NCI-H146 treated with DMSO at 0.1 percent for 48 hours (cell line): Measurements from ENCODE around the gene SLPI.

Experiments
- DNase-seq: peaks from one replicate; lab custom pipeline; 2025; ENCODE audit not compliant: unreplicated experiment; lab: John Stamatoyannopoulos, UW

Gene SLPI

GRCh38 chr20:45254383-45255262 is at the start of gene SLPI:
Gene SLPI (minus strand): TSS chr20:45254564. CDS start chr20:45254543, 21 bp downstream.
- no peak for DNase-seq

GRCh38 chr20:45303586-45304463 is 49.5 kb upstream of the SLPI start:
- DNase-seq, result no peak

- no peak for DNase-seq
These were observed 47.5 kb upstream of the SLPI start for GRCh38 chr20:45301824-45302271.

GRCh38 chr20:45300961-45301360 is 46.6 kb upstream of the SLPI start:
- DNase-seq, result peak; percentile 28

- DNase-seq, result no peak
These were observed 45.4 kb upstream of the SLPI start for GRCh38 chr20:45299786-45300185.

GRCh38 chr20:45297786-45298497 is 43.6 kb upstream of the SLPI start:
- no peak for DNase-seq

GRCh38 chr20:45294659-45295058 is 40.3 kb upstream of the SLPI start:
- no peak for DNase-seq

- no peak for DNase-seq
These were observed 39.6 kb upstream of the SLPI start for GRCh38 chr20:45294003-45294368.

DNA sequence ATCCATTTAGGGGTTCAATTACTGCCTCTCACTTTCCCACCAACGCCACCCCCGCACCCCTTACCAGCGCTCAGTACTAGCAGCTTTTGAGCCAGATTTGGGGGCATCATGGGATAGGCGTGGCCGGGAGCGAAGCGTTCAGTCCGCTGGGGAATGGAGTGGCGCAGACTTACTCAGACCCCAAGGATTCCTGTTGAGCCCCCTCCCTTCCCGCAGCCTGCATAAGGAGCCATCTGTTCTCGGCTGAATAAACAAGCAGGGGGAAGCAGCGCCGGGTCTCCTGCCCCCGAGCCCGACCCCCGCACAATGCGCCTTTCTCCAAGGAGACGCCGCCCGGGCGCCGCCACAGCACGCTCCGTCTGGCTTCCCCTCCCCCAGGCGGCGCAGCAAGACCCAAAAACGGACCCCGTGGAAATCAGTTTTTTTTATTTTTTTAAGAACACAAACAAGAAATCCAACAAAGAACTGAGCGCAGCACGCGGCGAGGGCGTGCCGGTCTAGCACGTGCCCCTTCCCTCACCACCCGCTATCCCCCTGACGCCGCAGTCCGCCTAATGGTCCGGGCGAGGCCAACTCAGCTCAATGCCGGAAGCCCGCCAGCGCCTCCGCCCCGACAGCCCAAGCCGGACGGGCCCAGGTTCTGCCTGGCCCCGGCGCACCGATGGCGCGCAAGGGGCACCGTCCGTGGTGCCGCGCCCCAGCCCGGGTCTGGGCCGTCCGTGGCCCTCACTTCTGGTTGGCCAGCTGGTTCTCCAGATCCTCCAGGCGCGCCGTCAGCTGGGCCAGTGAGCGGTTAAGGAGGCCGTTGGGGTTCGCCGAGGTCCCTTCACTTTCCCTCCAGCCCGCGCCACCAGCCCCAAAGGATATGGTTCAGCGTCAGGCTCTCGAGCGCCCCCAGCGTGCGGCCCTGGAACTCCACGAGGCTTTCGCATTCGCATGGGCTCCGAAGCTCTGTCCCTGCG is 39.0 kb upstream of the SLPI start:
- peak; percentile 55 for DNase-seq

DNA sequence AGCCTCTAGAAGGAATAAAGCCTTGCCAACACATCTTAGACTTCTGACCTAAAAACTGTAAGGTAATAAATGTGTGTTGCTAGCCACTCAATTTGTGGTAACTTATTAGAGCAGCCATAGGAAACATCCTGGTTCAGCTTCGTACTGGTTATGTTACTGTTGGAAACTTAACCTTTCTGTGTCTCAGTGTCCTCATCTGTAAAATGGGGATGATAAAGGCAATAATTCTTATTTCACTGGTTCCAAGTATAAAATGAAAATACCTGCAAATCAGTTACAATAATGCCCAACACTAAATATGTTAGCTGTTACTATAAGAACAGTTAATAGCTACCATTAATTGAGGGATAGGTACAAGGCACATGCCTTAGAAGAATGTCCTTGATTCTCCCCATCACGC is 38.0 kb upstream of the SLPI start:
- no peak for DNase-seq

GRCh38 chr20:45291526-45291925 is 37.2 kb upstream of the SLPI start:
- no peak for DNase-seq

GRCh38 chr20:45290677-45291355 is 36.5 kb upstream of the SLPI start:
- DNase-seq, result peak; percentile 57

- DNase-seq, result no peak
These were observed 35.7 kb upstream of the SLPI start for GRCh38 chr20:45289942-45290676.

DNA sequence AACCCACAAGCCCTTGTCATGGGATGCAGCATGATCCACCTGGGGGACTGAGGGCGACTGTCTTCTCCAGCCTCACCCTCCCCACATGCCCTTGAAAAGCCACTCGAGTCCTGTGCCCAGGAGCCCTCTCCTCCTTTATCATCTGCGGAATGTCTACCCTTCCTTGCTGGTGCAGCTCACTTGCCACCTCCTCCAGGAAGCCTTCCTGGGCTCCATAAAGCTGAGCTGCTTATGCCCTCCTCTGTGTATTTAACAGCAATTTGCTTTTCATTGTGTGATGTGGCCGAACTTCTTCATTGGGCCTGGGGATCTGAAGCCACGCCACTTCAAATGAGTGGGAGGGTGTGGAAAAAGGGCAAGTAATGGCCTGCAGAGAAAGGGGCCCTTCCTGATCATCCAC is 34.5 kb upstream of the SLPI start:
- no peak for DNase-seq

GRCh38 chr20:45288376-45288775 is 34.0 kb upstream of the SLPI start:
- no peak for DNase-seq

DNA sequence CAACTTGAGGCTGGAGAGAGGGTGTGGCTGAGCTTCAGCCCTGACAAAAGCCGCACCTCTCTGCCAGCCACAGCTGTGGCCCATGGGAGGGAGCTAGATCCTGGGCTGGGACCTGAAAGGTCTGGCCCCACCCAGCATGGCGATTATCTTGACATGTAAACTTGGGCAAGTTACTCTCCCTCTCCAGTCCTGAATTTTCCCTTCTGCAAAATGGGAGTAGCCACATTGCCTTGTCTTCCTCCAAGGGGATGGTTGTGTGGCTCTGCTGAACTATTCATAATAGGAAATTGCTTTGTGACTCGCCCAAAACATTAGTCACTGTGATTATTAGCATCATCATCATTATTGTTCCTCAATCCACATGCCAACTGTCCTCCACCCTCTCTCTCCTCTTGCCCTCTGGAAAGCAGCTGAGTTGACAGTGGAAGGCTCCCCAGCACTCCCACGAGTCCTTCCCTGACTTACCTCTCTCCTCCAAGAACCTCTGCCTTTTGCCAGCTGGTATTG is 29.2 kb upstream of the SLPI start:
- DNase-seq, result no peak

DNA sequence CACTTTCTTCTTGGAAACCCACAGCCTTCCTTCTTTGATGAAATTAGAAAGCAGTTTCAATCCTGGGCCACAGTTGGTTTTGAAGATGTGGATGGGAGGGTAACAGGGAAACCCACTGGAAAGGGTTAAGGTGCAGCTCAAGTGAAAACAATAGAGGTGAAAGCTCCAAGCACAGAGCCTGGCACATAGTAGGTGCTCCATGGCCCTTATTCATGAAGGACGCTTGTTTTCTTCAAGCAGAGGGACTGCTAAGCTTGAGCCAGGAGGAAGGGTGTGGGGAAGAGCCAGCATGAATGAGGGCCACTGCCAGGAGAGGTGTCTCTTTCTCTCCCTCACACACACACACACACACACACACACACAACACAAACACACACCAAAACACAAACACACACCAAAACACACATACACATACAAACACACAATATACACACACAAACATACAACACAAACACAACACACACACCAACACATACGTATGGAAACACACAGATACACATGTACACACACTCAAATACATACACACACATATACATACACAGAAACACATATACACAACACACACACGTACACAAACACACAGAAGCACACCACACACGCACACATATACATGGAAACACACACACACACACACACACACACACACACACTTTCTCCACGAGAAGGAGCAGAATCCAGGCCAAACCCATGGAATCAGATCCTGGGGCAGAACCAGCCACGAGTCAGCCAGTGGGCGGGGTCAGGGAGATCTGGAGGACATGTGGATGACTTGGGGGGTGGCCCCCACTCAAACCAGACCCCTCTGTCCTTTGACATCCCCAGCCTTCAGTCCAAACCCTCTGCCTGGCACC is 28.6 kb upstream of the SLPI start:
- no peak for DNase-seq

GRCh38 chr20:45279992-45280391 is 25.6 kb upstream of the SLPI start:
- DNase-seq, result no peak
